Epithelial cell of esophagus (primary cell): Measurements from ENCODE around the gene OR2AT4.
"Not testable (repeated sequence)": the region's sequence is repeated elsewhere in the genome, so short reads cannot be mapped to it uniquely, and the experiment has no call there.

Experiments
- DNase-seq: peaks from one replicate; pipeline ENCODE4 v3.0.0; 2010; ENCODE audit warnings: low read depth
- H3K4me3 ChIP-seq: 2 replicates; pipeline ENCODE4 v1.5.1; 2011; ENCODE audit warnings: mild to moderate bottlenecking, low read length, control low read depth
- CTCF ChIP-seq: IDR thresholded peaks from 2 replicates; pipeline ENCODE4 v1.5.1; 2011; ENCODE audit warnings: low read depth, mild to moderate bottlenecking, low read length, control low read depth, inconsistent platforms; ENCODE audit not compliant: insufficient read depth; ENCODE audit errors: missing control alignments

The OR2AT4 gene

DNA sequence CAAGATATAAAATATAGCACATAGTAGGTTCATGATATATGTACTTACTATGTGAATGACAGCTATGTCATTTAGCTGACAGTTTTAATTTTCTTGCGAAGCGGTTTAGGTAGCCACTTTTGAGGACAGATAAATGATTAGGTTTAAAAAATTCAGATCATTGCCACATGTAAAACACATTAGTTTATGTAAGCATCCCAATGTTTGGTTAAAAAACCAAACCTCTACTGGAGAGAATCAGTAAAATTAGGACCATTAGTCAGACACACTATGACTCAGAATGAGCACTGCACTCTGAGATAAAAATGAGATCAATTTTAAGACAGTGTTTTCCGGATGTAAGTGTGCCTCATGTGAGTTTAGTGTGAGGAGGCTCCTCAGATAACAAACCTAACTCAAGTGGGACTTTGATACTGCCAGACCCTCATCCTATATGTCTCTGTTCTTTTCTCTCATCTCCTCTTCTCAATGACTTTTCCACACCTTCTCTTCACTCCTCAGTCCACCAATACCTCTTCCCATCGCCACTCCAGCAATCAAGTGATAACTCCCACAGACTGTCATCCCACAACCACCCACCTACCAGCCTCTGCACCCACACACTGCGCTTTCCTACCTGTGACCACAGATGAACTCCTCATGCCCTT lies 6.8 kb upstream of the OR2AT4 start:
- no peak overlapping the region for H3K4me3 ChIP-seq
- DNase-seq, result peak; percentile 24
- TF ChIP-seq CTCF, result no peak

- no peak overlapping the region for H3K4me3 ChIP-seq
- no peak for TF ChIP-seq CTCF
- no peak for DNase-seq
Observed at GRCh38 chr11:75101424-75102128, 4.9 kb upstream of the OR2AT4 start.

DNA sequence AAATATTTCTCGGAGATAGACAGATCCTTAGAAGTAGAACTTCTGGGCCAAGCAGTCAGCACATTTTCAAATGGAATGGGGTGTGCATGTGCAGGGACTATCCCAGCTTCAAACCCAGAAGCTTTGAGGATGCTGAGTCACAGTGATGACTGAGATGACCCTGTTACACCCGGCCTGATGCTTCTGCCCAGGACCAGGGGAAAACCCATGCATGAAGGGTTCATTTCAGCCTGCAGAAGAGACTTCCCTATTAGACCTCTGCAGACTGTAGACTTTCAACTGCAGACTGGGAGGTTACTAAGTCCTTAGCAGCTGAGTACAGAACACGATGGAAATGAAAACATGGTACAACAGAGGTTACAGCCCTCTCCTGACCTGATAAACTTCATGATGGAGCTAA lies 3.6 kb upstream of the OR2AT4 start:
- DNase-seq, result peak; percentile 72
- H3K4me3 ChIP-seq, result no peak overlapping the region
- TF ChIP-seq CTCF, result no peak

- TF ChIP-seq CTCF, result no peak
- no peak for DNase-seq
- no peak overlapping the region for H3K4me3 ChIP-seq
Observed at GRCh38 chr11:75099635-75100034, 3.0 kb upstream of the OR2AT4 start.

GRCh38 chr11:75098835-75099439 lies 2.3 kb upstream of the OR2AT4 start:
- not testable (repeated sequence) for DNase-seq, H3K4me3 ChIP-seq

- H3K4me3 ChIP-seq, DNase-seq: not testable (repeated sequence)
Observed at GRCh38 chr11:75098181-75098580, 1.5 kb upstream of the OR2AT4 start.

DNA sequence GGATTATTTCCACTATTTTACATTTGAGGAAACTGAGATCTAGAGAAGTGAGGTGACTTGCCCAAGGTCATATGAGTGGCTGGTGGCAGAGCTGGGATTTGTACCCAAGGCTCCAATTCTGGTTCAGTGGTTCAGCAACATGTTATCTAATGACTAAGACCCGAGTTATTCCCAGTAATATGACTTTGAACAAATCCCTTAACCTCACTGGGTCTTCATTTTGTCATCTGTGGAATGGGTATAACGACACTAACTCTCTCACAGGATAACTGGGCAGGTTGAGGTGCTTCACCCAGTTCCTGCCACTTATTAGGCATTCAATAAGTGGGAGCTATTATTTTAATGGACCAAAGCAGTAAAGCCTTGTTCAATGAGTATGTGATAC lies 489 bp upstream of the OR2AT4 start:
- H3K4me3 ChIP-seq, result no peak overlapping the region
- no peak for DNase-seq
- no peak for TF ChIP-seq CTCF

DNA sequence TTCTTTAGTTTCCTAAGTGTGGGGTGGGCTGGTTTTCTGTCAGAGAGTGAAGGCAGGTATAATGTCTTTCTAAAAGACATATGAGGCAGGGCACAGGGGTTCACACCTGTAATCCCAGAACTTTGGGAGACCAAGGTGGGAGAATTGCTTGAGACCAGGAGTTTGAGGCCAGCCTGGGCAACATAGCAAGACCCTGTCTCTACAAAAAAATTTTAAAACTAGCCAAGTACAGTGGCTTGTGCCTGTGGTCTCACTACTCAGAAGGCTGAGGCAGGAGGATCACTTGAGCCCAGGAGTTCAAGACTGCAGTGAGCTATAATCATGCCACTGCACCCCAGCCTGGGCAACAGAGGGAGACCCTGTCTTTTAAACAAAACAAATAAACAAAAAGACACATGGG lies 2.3 kb downstream of the OR2AT4 start:
- not testable (repeated sequence) for DNase-seq, H3K4me3 ChIP-seq
